ENCODE measurements around the gene NRG4. TPM values are rescaled to one million over a fixed set of nuclear protein-coding genes. Genes with fewer than 3 reads are reported as not detected.
"Not testable (repeated sequence)": the region's sequence is repeated elsewhere in the genome, so short reads cannot be mapped to it uniquely, and the experiment has no call there.

The NRG4 gene
- total RNA-seq, 6 experiments from 2014 or later: 0.49 to 2.9 (median 2.0) TPM

- H3K27ac ChIP-seq: no peak overlapping the region
- intact Hi-C loops (cut with DNase I): no loop called here
- TF ChIP-seq POLR2A (IDR thresholded peaks at IDR 0.05) (no peak), CTCF (IDR thresholded peaks at IDR 0.05) (no peak)
- no peak for ATAC-seq
- 40% methylated on average over 1 of the region's 1 CpG for WGBS (ENCODE audit: insufficient coverage, low coverage, low lambda C conversion rate, missing lambda C conversion rate)
- no peaks in the 10 kb centered on the region for H3K9me3 ChIP-seq
- H3K4me3 ChIP-seq: no peak overlapping the region
- no peaks in the 10 kb centered on the region for H3K27me3 ChIP-seq
- no peaks in the 10 kb centered on the region for H3K4me1 ChIP-seq
- no peak for DNase-seq
- no peaks in the 10 kb centered on the region for H3K36me3 ChIP-seq
These were observed 26.3 kb downstream of the NRG4 start for GRCh38 chr15:75985971-75986370.

- ATAC-seq; intact Hi-C loops (cut with DNase I); H3K36me3 ChIP-seq: not testable (repeated sequence)
These were observed 27.5 kb downstream of the NRG4 start for GRCh38 chr15:75984706-75985105.

GRCh38 chr15:75982468-75982867, 29.8 kb downstream of the NRG4 start:
- WGBS (ENCODE audit: insufficient coverage, low coverage, low lambda C conversion rate, missing lambda C conversion rate): 75% methylated on average over 1 of the region's 2 CpGs
- Histone ChIP-seq H3K4me1 (no peaks in the 10 kb centered on the region), H3K27me3 (no peaks in the 10 kb centered on the region), H3K4me3 (no peak overlapping the region), H3K27ac (no peak overlapping the region), H3K36me3 (no peaks in the 10 kb centered on the region), H3K9me3 (no peaks in the 10 kb centered on the region)
- TF ChIP-seq CTCF (IDR thresholded peaks at IDR 0.05) (no peak), POLR2A (IDR thresholded peaks at IDR 0.05) (no peak)
- no peak for ATAC-seq
- intact Hi-C loops (cut with DNase I): no loop called here
- DNase-seq: no peak

More at GRCh38 chr15:75984706-75985105, 27.5 kb downstream of the NRG4 start:
- not testable (repeated sequence) for H3K4me3 ChIP-seq, H3K27ac ChIP-seq, H3K9me3 ChIP-seq, H3K27me3 ChIP-seq, DNase-seq, H3K4me1 ChIP-seq
- WGBS (ENCODE audit: insufficient coverage, low coverage, low lambda C conversion rate, missing lambda C conversion rate): 76% methylated on average over 2 of the region's 3 CpGs

GRCh38 chr15:75981149-75981815, 30.9 kb downstream of the NRG4 start:
- ATAC-seq (no peak), DNase-seq (no peak)
- Histone ChIP-seq H3K27me3 (no peaks in the 10 kb centered on the region), H3K9me3 (no peaks in the 10 kb centered on the region), H3K27ac (no peak overlapping the region), H3K4me1 (no peaks in the 10 kb centered on the region), H3K36me3 (no peaks in the 10 kb centered on the region), H3K4me3 (no peak overlapping the region)
- intact Hi-C loops (cut with DNase I): no loop called here
- WGBS (ENCODE audit: insufficient coverage, low coverage, low lambda C conversion rate, missing lambda C conversion rate): 33% methylated on average over 1 of the region's 2 CpGs
- TF ChIP-seq POLR2A (IDR thresholded peaks at IDR 0.05) (no peak), CTCF (IDR thresholded peaks at IDR 0.05) (no peak)

- not testable (repeated sequence) for DNase-seq
These were observed 35.5 kb downstream of the NRG4 start for GRCh38 chr15:75976766-75977165.

More at GRCh38 chr15:75976766-75977165, 35.5 kb downstream of the NRG4 start:
- H3K27ac ChIP-seq; H3K4me3 ChIP-seq; H3K4me1 ChIP-seq; H3K9me3 ChIP-seq; H3K27me3 ChIP-seq; ATAC-seq; H3K36me3 ChIP-seq; intact Hi-C loops (cut with DNase I): not testable (repeated sequence)
- WGBS (ENCODE audit: insufficient coverage, low coverage, low lambda C conversion rate, missing lambda C conversion rate): no CpG with 5 or more reads among the region's 3 CpGs
